NCI-H510A (cell line): ENCODE measurements around the gene TOR1AIP2.

Experiments
- DNase-seq: peaks from one replicate; lab custom pipeline; 2025; lab: John Stamatoyannopoulos, UW

Gene TOR1AIP2

GRCh38 chr1:179877586-179878265 lies at the start of gene TOR1AIP2:
Gene TOR1AIP2 (minus strand): TSS chr1:179877803. CDS start chr1:179852665, 25,138 bp downstream.
- DNase-seq, result peak; percentile 83

DNA sequence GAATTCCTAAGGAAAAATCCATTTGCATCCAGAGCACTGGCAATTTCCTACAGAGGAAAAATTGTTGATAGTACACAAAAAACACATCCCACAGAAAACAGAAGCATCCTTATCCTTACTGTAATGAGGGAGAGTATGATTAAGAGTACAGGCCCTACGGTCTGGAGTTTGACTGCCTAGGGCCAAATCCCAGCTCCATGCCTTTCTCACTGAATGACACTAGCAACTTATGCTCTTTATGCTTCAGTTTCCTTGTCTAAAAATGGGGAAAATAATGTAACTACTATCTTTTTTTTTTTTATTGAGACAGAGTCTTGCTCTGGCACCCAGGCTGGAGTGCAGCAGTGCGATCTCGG lies 49.2 kb upstream of the TOR1AIP2 start:
- no peak for DNase-seq

GRCh38 chr1:179925922-179926849 lies 48.6 kb upstream of the TOR1AIP2 start:
- DNase-seq, result no peak

- DNase-seq, result no peak
These were observed 47.7 kb upstream of the TOR1AIP2 start for GRCh38 chr1:179925302-179925701.

GRCh38 chr1:179924268-179924667 lies 46.7 kb upstream of the TOR1AIP2 start:
- DNase-seq, result no peak

DNA sequence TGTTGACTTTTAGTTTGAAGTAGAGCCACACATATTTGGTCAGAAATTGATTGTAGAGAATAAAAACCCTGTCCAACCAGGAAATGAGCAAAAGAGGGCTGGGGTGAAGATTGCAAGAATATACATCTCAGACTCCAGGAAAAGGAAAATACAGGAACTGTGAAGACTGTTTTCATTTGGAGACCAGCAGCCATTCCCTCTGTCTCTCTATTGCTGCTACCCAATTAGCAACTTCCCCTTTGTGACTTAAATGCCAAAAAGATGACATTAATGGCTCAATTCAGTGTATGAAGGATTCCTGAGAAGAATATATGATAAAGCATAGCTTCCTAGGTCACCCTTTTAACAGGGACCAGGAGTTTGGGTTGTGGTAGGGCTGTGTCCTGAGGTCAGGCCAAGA lies 45.4 kb upstream of the TOR1AIP2 start:
- no peak for DNase-seq

DNA sequence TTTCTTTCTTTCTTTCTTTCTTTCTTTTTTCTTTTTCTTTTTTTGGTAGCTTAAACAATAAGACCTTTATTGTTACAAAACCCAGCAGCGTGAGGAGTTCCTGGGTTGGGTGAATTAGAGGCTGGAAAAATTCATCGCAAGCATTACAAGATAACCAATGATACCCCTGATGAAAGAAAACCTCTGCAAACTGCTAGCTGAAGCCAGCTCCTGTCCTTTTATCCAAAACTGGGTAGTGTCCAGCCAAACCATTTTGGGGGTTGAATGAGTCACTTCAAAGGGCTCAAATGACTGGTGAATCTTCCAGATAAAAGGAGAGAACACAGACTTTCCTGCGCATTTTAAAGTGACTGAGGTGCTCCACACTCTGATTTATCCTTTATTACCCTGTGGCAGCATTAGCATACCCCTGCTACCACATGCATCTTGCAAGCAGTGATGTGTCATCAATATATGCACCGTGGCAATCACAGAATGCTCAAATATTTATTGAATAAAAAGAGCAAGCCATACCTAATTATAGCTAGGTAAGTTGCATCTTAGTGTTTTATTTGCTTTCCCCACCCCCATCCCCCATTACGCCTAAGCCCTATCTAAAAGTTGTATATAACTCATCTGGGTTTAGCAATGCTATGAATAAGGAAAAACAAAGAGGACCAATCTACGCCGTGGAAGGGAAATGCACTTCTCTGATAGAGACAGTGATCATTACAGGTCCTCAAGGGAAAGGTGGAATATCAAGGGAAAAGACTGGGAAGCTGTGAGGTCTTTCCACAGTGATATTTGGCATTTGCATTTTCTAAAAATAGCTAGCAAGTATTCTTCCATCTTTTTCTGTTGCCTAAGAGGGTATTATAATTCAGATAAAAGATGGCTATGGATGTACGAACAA lies 44.6 kb upstream of the TOR1AIP2 start:
- no peak for DNase-seq

- no peak for DNase-seq
These were observed 43.9 kb upstream of the TOR1AIP2 start for GRCh38 chr1:179921472-179921871.

GRCh38 chr1:179917601-179918429 lies 40.2 kb upstream of the TOR1AIP2 start:
- no peak for DNase-seq

GRCh38 chr1:179911812-179912211 lies 34.2 kb upstream of the TOR1AIP2 start:
- no peak for DNase-seq

- no peak for DNase-seq
These were observed 33.3 kb upstream of the TOR1AIP2 start for GRCh38 chr1:179910934-179911333.

DNA sequence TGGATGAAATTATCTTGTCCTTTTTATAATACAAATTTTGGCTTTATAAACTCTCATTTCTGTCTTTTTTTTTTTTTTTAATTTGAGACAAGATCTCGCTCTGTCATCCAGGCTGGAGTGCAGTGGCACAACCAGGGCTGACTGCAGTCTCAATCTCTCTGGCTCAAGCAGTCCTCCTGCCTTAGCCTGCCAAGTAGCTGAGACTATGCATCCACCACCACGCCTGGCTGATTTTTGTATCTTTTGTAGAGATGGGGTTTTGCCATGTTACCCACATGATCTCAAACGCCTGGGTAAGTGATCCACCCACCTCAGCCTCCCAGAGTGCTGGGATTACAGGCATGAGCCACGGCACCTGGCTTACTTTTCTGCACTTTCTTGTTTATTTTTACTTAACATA lies 12.0 kb upstream of the TOR1AIP2 start:
- no peak for DNase-seq

- DNase-seq, result no peak
These were observed 10.5 kb upstream of the TOR1AIP2 start for GRCh38 chr1:179888071-179888470.

DNA sequence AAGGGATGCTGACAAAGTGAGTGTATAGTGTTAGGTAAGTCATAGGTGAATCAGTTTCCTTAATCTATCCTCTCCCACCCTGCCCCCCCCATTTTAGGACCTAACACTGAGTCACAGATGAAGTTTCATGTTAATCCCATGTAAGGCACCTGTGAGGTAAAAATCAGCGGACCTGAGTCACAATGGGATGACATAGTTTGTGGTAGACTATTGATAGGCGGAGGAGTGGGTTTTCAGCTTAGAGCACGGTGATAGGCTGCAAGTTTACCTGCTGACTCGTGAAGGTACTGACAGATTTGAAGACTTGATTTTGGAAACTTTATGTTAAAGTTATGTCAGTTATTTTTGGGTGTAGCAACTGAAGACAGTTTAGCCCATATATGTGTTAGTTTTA lies 6.1 kb upstream of the TOR1AIP2 start:
- DNase-seq, result no peak

- DNase-seq, result no peak
These were observed 5.6 kb upstream of the TOR1AIP2 start for GRCh38 chr1:179883040-179883744.

- peak; percentile 96 for DNase-seq
These were observed 4.8 kb upstream of the TOR1AIP2 start, which contains the start of gene TOR1AIP1 for GRCh38 chr1:179882253-179883039. Gene TOR1AIP1 (plus strand): TSS chr1:179882285. CDS start chr1:179882503, 218 bp downstream.

DNA sequence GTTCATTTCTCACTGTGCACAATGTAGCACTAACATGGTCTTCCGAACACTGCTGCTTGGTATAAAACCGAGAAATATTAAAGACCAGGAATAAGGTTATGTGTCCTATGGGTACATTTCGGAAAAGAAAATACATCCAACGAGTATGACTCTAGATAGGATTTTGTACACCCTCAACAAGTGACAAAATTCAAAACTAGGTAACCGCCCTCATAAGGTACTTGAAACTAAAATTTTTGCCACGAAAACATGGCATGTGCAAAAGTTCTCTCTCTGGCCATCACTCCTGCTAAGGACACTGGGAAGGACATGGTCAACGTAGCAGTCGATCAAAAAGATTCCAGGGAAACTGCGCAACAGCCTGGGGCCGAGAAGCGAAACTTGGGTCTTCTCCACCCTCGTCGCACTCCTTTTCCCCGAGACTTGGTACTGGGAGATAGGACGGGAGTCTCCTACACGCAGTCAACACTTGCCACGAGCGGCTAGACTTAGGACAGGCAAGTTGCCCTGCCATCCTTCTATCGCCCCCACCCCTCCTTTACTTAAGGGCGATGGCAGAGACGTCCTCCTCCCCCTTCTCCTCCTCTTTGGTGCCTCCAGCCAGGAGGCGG lies 4.1 kb upstream of the TOR1AIP2 start:
- DNase-seq, result peak; percentile 82

- no peak for DNase-seq
These were observed 2.2 kb upstream of the TOR1AIP2 start for GRCh38 chr1:179879797-179880196.

- DNase-seq, result no peak
These were observed 1.3 kb downstream of the TOR1AIP2 start for GRCh38 chr1:179876300-179876715.
